Osteocyte (in vitro differentiated cells): ENCODE data around the gene HPX. TPM values are rescaled to one million over a fixed set of nuclear protein-coding genes. Genes with fewer than 3 reads are reported as not detected.

Experiments used
- DNase-seq: peaks from one replicate; pipeline ENCODE4 v3.0.0; 2021; ENCODE audit warnings: mixed read lengths; ENCODE audit not compliant: unreplicated experiment; ENCODE audit errors: extremely low spot score
- H3K27ac Mint-ChIP-seq: one replicate; pipeline ENCODE4 v1.8.0; 2021; ENCODE audit warnings: mild to moderate bottlenecking, mixed read lengths; ENCODE audit not compliant: unreplicated experiment
- H3K27me3 Mint-ChIP-seq: one replicate; pipeline ENCODE4 v1.8.0; 2021; ENCODE audit warnings: mixed read lengths; ENCODE audit not compliant: unreplicated experiment
- H3K36me3 Mint-ChIP-seq: one replicate; pipeline ENCODE4 v1.8.0; 2021; ENCODE audit warnings: mixed read lengths; ENCODE audit not compliant: unreplicated experiment
- H3K4me1 Mint-ChIP-seq: one replicate; pipeline ENCODE4 v1.8.0; 2021; ENCODE audit warnings: mixed read lengths; ENCODE audit not compliant: unreplicated experiment
- H3K4me3 Mint-ChIP-seq: one replicate; pipeline ENCODE4 v1.8.0; 2021; ENCODE audit warnings: mild to moderate bottlenecking, moderate library complexity, mixed read lengths; ENCODE audit not compliant: unreplicated experiment
- H3K9me3 Mint-ChIP-seq: one replicate; pipeline ENCODE4 v1.8.0; 2021; ENCODE audit warnings: mixed read lengths; ENCODE audit not compliant: unreplicated experiment
- CTCF ChIP-seq: fragments of 200-600 bp; sonication (generic); IDR thresholded peaks from 2 replicates; pipeline ENCODE4 v1.5.0; 2021; ENCODE audit warnings: antibody characterized with exemption, mild to moderate bottlenecking, moderate library complexity
- total RNA-seq: library from RNA; stranded (reverse); gene quantifications from 2 replicates; pipeline ENCODE4 v1.2.1, GENCODE V29; 2021

HPX gene
- total RNA-seq, 1 donor from 2014 or later, result 1.9 TPM

- Mint-ChIP-seq H3K4me1 (no peaks in the 10 kb centered on the region), H3K4me3 (no peak overlapping the region), H3K27me3 (no peaks in the 10 kb centered on the region), H3K27ac (no peak overlapping the region), H3K36me3 (peaks cover 8% of the 10 kb centered on the region), H3K9me3 (no peaks in the 10 kb centered on the region)
- TF ChIP-seq CTCF, result no peak
- no peak for DNase-seq
Observed at GRCh38 chr11:6411594-6412031, 29.2 kb downstream of the HPX start.

GRCh38 chr11:6410695-6411430 lies 29.9 kb downstream of the HPX start:
- DNase-seq, result no peak
- Mint-ChIP-seq H3K27ac (no peak overlapping the region), H3K36me3 (peaks cover 8% of the 10 kb centered on the region), H3K27me3 (no peaks in the 10 kb centered on the region), H3K4me1 (no peaks in the 10 kb centered on the region), H3K4me3 (no peak overlapping the region), H3K9me3 (no peaks in the 10 kb centered on the region)
- TF ChIP-seq CTCF, result no peak

- TF ChIP-seq CTCF, result no peak
- Mint-ChIP-seq H3K9me3 (no peaks in the 10 kb centered on the region), H3K36me3 (peaks cover 12% of the 10 kb centered on the region), H3K4me3 (no peak overlapping the region), H3K27me3 (no peaks in the 10 kb centered on the region), H3K27ac (no peak overlapping the region), H3K4me1 (no peaks in the 10 kb centered on the region)
- DNase-seq, result no peak
Observed at GRCh38 chr11:6406370-6406769, 34.4 kb downstream of the HPX start.

- no peaks in the 10 kb centered on the region for H3K4me1 Mint-ChIP-seq
- H3K36me3 Mint-ChIP-seq, result peaks cover 15% of the 10 kb centered on the region
- no peaks in the 10 kb centered on the region for H3K9me3 Mint-ChIP-seq
- no peaks in the 10 kb centered on the region for H3K27me3 Mint-ChIP-seq
- DNase-seq, result no peak
- no peak overlapping the region for H3K27ac Mint-ChIP-seq
- no peak overlapping the region for H3K4me3 Mint-ChIP-seq
- TF ChIP-seq CTCF, result no peak
Observed at GRCh38 chr11:6405846-6406245, 34.9 kb downstream of the HPX start.

GRCh38 chr11:6405052-6405667 lies 35.6 kb downstream of the HPX start:
- peaks cover 18% of the 10 kb centered on the region for H3K36me3 Mint-ChIP-seq
- H3K4me3 Mint-ChIP-seq, result no peak overlapping the region
- H3K4me1 Mint-ChIP-seq, result no peaks in the 10 kb centered on the region
- no peaks in the 10 kb centered on the region for H3K27me3 Mint-ChIP-seq
- no peak overlapping the region for H3K27ac Mint-ChIP-seq
- TF ChIP-seq CTCF, result no peak
- no peak for DNase-seq
- H3K9me3 Mint-ChIP-seq, result no peaks in the 10 kb centered on the region
